ENCODE measurements around the gene CALN1.

DNA sequence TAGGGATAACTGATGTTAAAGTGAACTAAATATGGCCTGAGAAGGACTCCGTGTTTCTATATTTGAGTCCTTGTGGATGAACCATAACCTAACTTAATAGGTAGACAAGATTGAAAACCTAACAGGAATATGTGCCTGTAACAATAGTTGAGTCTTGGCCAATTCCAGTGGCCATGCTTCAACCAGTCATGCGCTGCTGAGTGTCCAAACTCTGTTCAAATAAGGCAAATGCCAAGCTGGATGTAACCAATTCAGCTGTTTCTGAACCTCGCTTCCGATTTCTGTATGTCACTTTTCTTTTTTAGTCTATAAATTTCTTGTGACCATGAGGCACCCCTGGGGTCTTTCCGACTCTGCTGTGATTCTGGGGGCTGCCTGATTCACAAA, 672.0 kb downstream of the CALN1 start:
- TF ChIP-seq POLR2A (IDR thresholded peaks at IDR 0.05) (no peak), EP300 (IDR thresholded peaks at IDR 0.05) (no peak)
- TF ChIP-seq, protein P1, sequence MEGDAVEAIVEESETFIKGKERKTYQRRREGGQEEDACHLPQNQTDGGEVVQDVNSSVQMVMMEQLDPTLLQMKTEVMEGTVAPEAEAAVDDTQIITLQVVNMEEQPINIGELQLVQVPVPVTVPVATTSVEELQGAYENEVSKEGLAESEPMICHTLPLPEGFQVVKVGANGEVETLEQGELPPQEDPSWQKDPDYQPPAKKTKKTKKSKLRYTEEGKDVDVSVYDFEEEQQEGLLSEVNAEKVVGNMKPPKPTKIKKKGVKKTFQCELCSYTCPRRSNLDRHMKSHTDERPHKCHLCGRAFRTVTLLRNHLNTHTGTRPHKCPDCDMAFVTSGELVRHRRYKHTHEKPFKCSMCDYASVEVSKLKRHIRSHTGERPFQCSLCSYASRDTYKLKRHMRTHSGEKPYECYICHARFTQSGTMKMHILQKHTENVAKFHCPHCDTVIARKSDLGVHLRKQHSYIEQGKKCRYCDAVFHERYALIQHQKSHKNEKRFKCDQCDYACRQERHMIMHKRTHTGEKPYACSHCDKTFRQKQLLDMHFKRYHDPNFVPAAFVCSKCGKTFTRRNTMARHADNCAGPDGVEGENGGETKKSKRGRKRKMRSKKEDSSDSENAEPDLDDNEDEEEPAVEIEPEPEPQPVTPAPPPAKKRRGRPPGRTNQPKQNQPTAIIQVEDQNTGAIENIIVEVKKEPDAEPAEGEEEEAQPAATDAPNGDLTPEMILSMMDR (IDR thresholded peaks at IDR 0.05) = no peak

Data from gastroesophageal sphincter (tissue), 3 donors.